ENCODE results near the gene EXTL2.

GRCh38 chr1:100930494-100930893 lies 35.9 kb upstream of the EXTL2 start:
- no peak for TF ChIP-seq POLR2A (IDR thresholded peaks at IDR 0.05)
- TF ChIP-seq CTCF (IDR thresholded peaks at IDR 0.05): no peak
